D341Med (cell line): ENCODE data around the gene TULP1.

Source experiments
- DNase-seq: peaks from one replicate; pipeline ENCODE4 v3.0.0; 2012; ENCODE audit warnings: low spot score

Gene TULP1

GRCh38 chr6:35483893-35484645, 28.6 kb downstream of the TULP1 start:
- peak; percentile 48 for DNase-seq

- DNase-seq = no peak
Measured at GRCh38 chr6:35483490-35483889, 29.2 kb downstream of the TULP1 start.

- no peak for DNase-seq
Measured at GRCh38 chr6:35483062-35483461, 29.6 kb downstream of the TULP1 start.

- no peak for DNase-seq
Measured at GRCh38 chr6:35481226-35481625, 31.5 kb downstream of the TULP1 start.

GRCh38 chr6:35480176-35480575, 32.5 kb downstream of the TULP1 start:
- no peak for DNase-seq

GRCh38 chr6:35478259-35478658, 34.4 kb downstream of the TULP1 start:
- DNase-seq = no peak

GRCh38 chr6:35477551-35478179, 35.0 kb downstream of the TULP1 start:
- no peak for DNase-seq

GRCh38 chr6:35477028-35477427, 35.7 kb downstream of the TULP1 start:
- no peak for DNase-seq

- peak; percentile 49 for DNase-seq
Measured at GRCh38 chr6:35476004-35476403, 36.7 kb downstream of the TULP1 start.

- peak; percentile 40 for DNase-seq
Measured at GRCh38 chr6:35475573-35475972, 37.1 kb downstream of the TULP1 start.

- peak; percentile 41 for DNase-seq
Measured at GRCh38 chr6:35474942-35475570, 37.6 kb downstream of the TULP1 start.

GRCh38 chr6:35474131-35474941, 38.4 kb downstream of the TULP1 start:
- peak; percentile 50 for DNase-seq

GRCh38 chr6:35473850-35474130, 38.9 kb downstream of the TULP1 start:
- DNase-seq = no peak

GRCh38 chr6:35473075-35473849, 39.4 kb downstream of the TULP1 start:
- no peak for DNase-seq

GRCh38 chr6:35471836-35472345, 40.8 kb downstream of the TULP1 start:
- no peak for DNase-seq

GRCh38 chr6:35470663-35471120, 42.0 kb downstream of the TULP1 start:
- DNase-seq = no peak

- DNase-seq = no peak
Measured at GRCh38 chr6:35469751-35470662, 42.7 kb downstream of the TULP1 start.

GRCh38 chr6:35468980-35469750, 43.5 kb downstream of the TULP1 start:
- DNase-seq = no peak

GRCh38 chr6:35468181-35468979, 44.3 kb downstream of the TULP1 start, which contains the start of gene RPL10A:
TSS of gene RPL10A (plus strand) at chr6:35468401. CDS start at chr6:35468435, 34 bp downstream.
- DNase-seq = peak; percentile 96
